ENCODE data around the gene FAU. TPM values are rescaled to one million over a fixed set of nuclear protein-coding genes. Genes with fewer than 3 reads are reported as not detected.
A peak's percentile ranks its signal among the peaks of the same experiment; 100 is the strongest.

The FAU gene
- polyA plus RNA-seq, 3 donors = 528 to 810 (median 808) TPM

DNA sequence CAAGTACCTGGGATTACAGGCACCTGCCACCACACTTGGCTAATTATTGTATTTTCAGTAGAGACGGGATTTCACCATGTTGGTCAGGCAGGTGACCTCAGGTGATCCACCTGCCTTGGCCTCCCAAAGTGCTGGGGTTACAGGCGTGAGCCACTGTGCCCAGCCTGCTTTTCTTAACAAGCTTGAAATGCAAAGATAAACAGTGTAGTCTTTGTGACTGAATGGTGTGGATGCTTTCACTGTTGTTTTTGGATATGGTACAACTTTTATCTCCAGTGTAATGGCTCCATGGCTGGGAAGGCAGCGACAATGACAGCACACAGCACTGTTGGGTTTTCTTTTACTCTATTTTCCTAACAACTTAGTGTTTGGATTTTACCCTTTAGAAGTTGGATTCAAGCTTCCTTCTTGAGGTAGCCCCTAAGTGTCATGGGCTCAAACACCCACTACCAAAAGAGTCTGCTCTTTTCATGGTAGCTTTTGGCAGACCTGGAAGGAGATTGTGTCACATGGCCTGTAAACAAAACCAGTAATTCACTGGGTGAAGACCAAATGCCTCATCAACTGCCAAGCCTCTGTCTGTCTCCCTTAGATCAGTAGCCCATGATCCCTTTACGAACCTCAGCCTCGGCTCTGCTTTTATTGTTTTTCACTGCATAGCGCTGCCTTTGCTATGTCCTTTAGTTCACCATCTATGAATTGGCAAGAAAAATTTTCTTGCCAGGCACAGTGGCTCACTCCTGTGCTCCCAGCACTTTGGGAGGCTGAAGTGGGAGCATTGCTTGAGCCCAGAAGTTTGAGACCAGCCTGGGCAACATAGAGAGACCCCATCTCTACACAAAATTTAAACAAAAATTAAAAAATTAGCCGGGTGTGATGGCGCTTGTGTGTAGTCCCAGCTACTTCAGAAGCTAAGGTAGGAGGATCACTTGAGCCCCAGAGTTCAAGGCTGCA, 19.5 kb downstream of the FAU start:
- DNase-seq (ENCODE audit: extremely low read depth in 1 of 11, low read depth in 9 of 11, low spot score in 4 of 11) = no peak

DNA sequence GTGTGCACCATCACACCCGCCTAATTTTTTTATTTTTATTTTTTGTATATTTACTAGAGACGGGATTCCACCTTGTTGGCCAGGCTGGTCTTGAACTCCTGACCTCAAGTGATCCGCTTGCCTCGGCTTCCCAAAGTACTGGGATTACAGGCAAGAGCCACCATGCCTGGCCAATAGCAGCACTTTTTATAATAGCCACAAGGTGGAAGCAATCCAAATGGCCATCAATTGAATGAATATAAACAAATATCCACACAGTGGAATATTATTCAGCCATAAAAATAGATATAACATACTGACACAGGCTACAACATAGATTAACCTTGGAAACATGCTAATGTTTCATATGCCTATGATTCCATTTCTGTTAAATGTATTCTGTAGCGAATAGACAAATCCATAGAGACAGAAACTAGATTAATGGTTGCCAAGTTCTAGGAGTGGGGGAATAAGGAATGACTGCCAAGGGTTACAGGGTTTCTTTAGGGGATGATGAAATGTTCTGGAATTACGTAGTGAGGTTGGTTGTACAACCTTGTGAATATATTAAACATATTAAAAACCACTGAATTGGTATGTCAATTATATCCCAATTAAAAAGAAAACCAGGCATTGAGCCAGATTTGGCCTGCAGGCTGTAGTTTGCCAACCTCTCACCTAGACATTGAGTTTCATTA, 21.1 kb downstream of the FAU start:
- no peak for DNase-seq (ENCODE audit: extremely low read depth in 1 of 11, low read depth in 9 of 11, low spot score in 4 of 11)

GRCh38 chr11:65096926-65097325, 25.0 kb downstream of the FAU start:
- no peak for DNase-seq (ENCODE audit: extremely low read depth in 1 of 11, low read depth in 9 of 11, low spot score in 4 of 11)

DNA sequence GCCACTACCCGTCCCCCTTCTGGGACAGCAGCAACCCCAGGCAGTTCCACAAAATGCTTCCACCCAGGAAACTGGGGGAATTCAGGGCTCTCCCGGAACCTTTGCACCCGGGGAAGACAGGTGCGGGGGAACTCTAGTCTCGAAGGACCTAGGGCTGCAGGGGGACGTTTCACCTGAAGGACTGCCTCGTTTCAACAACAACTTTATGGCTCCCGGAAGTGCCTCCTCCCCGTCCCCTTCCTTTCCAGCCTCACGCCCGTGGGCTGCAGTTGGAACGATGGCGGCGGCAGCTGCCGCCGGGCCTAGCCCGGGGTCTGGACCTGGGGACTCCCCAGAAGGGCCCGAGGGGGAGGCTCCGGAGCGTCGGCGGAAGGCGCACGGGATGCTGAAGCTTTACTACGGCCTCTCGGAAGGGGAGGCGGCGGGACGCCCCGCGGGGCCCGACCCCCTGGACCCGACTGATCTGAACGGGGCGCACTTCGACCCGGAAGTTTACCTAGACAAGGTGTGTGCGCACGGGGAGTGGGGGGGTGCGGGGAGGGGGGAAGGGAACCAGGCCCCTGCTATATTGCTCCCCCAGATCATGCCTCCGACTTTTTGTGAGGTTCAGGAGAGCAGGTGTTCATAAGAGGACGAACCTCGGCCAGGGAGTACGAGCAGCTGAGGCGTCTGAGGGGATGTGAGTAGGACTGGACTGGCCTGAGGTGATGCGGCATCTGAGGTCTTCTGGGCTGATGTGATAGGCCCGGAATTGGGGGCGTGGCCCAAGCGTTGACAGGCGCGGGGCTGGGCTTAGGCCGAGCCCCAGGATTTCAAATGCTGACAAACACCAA, 25.7 kb downstream of the FAU start, which contains the start of gene VPS51:
Gene VPS51 (plus strand): TSS at position 241 of the 833 bp plus-strand sequence. CDS start 37 bp downstream, at position 278.
- peak in 10 of 11 donors; percentile 80 to 91 (median 84) for DNase-seq (ENCODE audit: extremely low read depth in 1 of 11, low read depth in 9 of 11, low spot score in 4 of 11)

DNA sequence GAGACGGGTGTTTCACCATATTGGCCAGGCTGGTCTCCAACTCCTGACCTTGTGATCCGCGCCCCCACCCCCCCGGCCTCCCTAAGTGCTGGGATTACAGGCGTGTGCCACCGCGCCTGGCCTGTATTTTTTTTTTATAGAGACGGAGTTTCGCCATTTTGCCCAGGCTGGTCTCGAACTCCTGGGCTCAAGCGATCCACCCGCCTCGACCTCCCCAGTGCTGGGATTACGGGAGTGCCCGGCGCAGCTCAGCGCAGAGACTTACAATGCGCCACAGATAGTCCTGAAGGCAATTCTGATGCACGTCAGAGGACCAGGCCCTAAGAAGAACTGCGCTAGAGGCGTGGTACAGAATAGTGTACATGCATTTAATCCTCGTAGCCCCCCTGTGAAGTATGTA, 26.5 kb downstream of the FAU start:
- DNase-seq (ENCODE audit: extremely low read depth in 1 of 11, low read depth in 9 of 11, low spot score in 4 of 11) = no peak

- DNase-seq (ENCODE audit: extremely low read depth in 1 of 11, low read depth in 9 of 11, low spot score in 4 of 11) = no peak
Measured at GRCh38 chr11:65090628-65091027, 31.3 kb downstream of the FAU start.

GRCh38 chr11:65089621-65090020, 32.3 kb downstream of the FAU start:
- DNase-seq (ENCODE audit: extremely low read depth in 1 of 11, low read depth in 9 of 11, low spot score in 4 of 11) = no peak

DNA sequence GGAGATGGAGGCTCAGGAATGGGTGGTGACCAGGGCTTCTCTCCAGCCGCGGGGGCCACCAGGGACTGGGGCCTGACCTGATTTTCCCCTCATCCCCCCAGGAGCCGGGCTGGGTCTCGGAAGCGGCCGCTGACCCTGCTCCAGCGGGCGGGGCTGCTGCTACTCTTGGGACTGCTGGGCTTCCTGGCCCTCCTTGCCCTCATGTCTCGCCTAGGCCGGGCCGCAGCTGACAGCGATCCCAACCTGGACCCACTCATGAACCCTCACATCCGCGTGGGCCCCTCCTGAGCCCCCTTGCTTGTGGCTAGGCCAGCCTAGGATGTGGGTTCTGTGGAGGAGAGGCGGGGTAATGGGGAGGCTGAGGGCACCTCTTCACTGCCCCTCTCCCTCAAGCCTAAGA, 34.1 kb downstream of the FAU start:
- no peak for DNase-seq (ENCODE audit: extremely low read depth in 1 of 11, low read depth in 9 of 11, low spot score in 4 of 11)

DNA sequence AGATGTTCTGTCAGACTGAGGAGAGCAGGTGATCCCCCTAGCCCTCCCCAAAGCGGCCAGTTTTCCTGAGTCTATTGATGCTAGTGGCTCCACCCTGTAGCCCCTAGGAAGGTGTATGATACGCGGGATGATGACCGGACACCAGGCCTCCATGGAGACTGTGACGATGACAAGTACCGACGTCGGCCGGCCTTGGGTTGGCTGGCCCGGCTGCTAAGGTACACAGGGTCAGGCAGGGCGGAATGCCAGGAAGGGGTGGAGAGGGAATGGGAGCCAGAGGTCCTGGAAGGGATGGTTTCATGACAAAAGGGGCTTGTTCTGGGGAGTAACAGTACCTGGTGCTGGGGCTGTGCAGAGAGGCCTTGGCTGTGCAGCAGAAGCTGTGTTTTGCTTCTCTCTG, 34.7 kb downstream of the FAU start:
- DNase-seq (ENCODE audit: extremely low read depth in 1 of 11, low read depth in 9 of 11, low spot score in 4 of 11) = no peak

- DNase-seq (ENCODE audit: extremely low read depth in 1 of 11, low read depth in 9 of 11, low spot score in 4 of 11) = no peak
Measured at GRCh38 chr11:65086809-65087208, 35.1 kb downstream of the FAU start.

DNA sequence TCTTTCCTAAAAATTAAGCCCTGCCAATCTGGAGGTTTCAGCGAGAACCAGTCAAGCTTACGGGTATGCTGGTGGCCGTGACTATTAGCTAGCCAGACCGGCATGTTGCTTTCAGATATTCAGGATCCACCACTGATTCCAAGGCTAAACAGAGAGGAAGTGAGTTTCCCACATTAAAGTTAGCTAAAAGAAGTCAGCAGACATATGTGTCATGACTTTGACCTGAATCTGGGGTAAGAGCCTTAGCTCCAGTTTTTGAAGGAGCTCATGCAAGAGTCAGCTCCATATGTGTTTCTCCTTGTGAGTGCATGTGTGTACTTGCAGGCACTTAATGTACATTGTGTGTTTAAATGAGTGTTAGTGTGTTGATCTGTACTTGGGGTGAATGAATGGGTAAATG, 36.5 kb downstream of the FAU start:
- DNase-seq (ENCODE audit: extremely low read depth in 1 of 11, low read depth in 9 of 11, low spot score in 4 of 11) = no peak

- DNase-seq (ENCODE audit: extremely low read depth in 1 of 11, low read depth in 9 of 11, low spot score in 4 of 11) = no peak
Measured at GRCh38 chr11:65084598-65085375, 37.1 kb downstream of the FAU start.

- peak; percentile 86 to 95 (median 92) for DNase-seq (ENCODE audit: extremely low read depth in 1 of 11, low read depth in 9 of 11, low spot score in 4 of 11)
Measured at GRCh38 chr11:65083834-65084597, 37.9 kb downstream of the FAU start, which contains the start of the genes CDCA5 and ZFPL1. TSS of gene CDCA5 (minus strand) at chr11:65084040. CDS start at chr11:65083978, 62 bp downstream. TSS of gene ZFPL1 (plus strand) at chr11:65084222. CDS start at chr11:65084699, 477 bp downstream.

DNA sequence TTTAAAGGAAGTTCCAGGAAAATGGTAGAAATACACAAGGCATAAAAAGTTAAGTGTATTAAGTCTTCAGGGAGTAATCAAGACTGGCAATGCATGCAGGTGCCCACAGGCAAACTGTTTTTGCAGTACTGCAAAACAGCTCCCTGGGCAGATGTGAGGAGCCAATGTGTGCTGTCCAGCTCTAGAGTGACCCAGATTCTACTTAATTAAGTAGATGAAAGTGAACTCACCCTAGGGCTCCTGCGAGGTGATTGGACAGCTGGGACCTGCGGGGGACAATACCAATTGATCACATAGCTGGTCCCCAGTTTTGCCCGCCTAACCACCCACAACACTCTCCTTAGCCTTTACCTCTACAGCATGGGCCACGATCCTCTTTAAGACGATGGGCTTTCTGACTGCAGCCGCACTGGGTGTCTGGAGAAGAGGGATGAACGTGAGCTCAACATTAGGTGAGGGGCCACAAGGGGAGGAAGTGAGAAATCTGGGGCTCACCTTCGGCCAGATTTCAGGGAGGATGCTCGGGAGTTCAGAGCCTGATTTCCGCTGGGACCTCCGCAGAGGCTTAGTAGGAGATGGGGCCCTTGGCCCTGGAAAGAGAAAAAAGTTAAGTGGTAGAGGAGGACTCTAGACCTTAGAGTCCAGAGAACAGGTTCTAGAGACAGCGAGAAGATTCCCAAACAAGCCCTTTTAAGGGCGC, 38.6 kb downstream of the FAU start:
- DNase-seq (ENCODE audit: extremely low read depth in 1 of 11, low read depth in 9 of 11, low spot score in 4 of 11) = no peak

DNA sequence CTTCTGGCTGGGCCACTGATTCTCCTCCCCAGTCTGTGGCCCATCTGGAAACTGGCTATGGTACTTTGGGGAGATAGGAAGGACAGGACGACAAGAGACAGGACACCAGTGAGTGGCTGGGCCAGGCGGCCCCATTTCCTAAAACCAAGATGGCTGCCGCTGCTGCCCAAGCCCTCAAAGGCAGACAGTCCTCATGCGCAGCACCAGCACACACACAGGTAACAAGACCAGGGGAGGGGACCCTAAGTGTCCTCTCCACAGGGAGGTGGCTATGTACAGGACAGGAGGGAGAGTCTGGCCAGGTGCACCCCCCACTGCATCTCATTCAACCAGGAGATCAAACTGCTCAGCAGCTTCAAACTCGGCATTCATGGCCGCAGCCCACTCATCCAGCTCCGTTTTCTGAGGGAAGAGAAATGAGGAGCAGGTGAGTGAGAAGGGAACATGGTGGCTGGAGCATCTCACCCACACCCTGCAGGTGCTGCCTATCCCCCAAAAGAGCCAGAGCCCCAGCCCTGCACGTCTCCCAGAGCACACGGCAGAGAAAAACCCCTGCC, 43.1 kb downstream of the FAU start:
- no peak for DNase-seq (ENCODE audit: extremely low read depth in 1 of 11, low read depth in 9 of 11, low spot score in 4 of 11)

DNA sequence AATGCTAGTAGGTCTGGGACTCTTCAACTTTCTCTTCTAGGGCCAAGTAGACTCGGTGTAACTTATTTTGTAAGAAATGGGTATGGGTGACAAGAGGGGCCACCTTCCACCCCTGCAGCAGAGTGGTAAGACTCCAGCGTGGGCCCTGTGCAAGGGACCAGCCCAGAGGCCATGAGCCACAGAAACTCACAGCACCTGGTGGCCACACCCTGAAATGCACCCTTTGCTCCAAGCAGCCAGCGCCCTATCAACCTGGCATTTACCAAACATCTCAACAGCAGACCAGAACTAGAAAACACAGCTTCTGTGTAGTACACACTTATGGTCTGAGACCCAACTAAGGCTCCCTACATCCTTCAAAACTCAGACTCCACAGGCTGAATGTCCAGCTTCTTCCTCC, 43.8 kb downstream of the FAU start:
- no peak for DNase-seq (ENCODE audit: extremely low read depth in 1 of 11, low read depth in 9 of 11, low spot score in 4 of 11)

DNA sequence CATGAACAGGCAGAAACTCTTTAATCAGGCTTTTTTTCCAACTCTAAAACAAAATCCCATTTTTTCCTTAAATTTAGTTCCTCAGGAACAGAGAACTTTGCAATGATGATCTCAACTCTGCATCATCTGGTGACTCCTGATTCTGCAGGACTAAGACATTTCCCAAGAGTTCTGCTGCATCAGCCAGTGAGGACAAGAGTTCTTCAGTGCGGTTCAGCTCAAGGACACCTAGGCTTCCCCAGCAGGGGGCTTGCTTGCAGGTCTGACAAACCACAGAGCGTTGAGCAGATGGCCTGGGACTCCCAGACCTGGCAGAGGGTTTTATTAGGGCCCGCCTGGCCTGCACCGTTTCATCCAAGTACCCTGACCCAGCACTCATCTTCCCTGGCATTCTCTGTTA, 44.5 kb downstream of the FAU start:
- DNase-seq (ENCODE audit: extremely low read depth in 1 of 11, low read depth in 9 of 11, low spot score in 4 of 11) = no peak
